ENCODE measurements around the gene MTHFD2.
"Not testable (repeated sequence)": the region's sequence is repeated elsewhere in the genome, so short reads cannot be mapped to it uniquely, and the experiment has no call there.

The MTHFD2 gene

DNA sequence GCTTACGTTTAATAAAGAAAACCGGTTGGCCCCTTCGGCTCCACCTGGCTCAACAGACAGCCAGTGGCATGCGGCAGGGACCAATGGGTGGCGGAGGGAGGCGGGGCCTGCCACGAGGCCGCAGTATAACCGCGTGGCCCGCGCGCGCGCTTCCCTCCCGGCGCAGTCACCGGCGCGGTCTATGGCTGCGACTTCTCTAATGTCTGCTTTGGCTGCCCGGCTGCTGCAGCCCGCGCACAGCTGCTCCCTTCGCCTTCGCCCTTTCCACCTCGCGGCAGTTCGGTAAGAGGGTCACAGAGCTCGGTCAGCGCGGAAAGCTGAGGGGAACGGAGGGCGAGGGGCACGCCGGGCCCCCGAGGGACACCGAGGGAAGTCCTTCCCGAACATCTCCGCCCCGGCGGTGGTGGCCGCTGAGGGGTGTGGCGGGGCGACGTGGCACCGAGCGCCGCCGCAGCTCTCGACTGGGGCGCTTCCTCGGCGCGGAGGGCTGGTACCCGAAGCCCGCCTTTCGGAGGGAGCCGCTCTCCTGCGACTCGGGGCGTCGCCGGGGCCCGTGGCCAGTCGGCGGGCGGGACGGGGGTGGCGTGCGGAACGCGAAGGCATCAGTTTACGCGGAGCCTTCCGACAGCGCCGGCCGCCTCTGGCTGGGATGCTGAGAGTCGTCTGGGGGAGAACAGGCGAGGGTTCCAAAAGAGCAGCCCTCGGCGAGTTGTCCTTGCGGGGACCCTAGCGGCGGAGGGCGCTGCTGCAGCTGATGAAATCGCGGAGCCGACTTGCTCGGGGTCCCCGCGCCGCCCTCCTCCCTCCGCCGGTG, at the start of gene MTHFD2:
Gene MTHFD2, plus strand, starts transcription at position 155 of the 814 bp plus-strand sequence. Its CDS starts 27 bp downstream, at position 182.
- peak; percentile 86 to 89 for DNase-seq

DNA sequence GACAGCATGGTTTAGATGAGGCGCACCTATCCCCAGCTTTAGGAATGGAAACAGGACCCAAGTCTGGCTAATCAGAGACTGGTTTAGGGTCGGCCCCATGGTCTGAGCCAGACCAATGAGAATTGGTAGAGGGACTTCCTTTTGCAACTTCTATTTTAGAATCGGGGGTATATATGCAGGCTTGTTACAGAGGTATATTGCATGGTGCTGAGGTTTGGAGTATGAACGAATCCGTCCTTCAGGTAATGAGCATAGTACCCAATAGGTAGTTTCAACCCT, 49.2 kb upstream of the MTHFD2 start:
- no peak for DNase-seq

DNA sequence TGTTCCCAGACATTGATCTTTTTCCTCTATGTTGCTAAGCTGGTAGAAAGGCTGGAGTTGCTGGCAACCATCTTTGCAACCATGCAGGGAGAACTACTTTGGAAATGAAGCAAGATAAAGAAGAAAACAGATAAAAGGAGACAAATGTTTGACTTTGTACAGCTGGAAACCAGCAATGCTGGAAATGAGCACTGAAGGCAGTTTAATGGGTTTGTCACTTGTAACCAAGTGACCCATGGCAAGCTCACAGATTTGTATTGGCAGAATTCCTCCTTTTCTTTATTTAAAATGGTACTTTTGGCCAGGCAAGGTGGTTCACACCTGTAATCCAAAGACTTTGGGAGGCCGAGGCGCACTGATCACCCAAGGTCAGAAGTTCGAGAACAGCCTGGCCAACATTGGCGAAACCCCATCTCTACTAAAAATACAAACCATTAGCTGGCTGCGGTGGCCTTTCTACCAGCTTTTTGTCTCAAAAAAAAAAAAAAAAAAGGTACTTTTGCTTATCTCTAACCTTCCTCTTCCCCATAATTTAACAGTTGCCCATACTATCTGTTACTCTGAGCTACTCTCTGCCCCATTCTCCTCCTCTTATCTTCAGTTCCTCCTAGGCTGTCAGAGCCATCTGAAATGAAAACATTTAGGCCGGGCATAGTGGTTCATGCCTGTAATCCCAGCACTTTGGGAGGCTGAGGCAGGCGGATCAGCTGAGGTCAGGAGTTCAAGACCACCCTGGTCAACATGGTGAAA, 48.7 kb upstream of the MTHFD2 start:
- no peak for DNase-seq

DNA sequence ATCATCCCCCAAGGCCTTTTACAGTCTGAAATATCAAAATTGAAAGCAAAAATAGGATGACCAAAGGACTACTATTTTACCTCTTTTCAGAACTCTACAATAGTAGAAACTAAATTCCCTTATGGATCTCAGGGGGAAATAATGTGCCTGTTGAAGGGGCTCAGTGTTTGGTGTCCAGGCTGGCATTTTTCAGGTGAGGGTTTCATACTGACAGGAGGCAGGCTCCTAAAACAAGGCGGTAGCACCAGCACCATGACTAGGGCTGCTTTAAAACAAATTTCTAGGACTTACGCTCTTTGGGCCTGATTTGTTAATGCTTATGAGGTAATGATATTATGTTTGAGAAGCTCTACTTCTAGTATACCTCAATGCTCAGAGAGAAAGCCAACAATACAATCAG, 45.5 kb upstream of the MTHFD2 start:
- DNase-seq = no peak

DNA sequence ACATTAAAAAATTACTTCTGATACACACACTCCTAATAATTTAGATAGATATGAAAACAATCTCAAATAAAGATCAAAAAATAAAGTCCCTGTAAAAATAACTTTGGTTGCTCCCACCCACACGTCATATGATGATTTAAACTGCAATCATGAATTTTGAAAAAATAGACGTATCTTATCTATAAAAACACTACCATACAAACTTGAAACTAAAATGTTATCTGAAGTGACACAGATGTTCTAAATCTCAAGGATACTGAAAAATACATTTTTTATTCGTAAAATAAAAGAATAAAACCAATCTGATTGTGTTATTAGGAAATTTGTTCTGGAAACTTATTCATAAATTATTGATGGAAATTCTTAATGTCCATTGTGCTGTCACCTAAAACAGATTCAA, 42.6 kb upstream of the MTHFD2 start:
- no peak for DNase-seq

DNA sequence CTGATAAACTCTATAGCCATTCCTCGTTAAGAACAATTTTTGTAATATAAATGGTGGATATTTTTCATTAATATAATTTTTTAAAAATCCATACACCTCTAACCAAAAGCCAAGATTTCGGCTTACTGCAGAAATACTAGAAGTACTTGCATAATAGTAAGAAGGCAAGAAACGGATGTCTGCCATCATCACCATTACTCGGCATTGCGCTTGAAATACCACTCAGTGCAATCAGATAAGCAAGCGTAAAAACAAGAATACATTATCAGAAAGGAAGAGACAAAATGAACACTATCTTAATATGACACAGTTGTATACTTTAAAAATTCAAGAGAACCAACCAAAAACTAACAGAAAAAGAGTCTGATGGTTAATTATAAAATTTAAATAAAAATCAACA, 35.5 kb upstream of the MTHFD2 start:
- DNase-seq = no peak

DNA sequence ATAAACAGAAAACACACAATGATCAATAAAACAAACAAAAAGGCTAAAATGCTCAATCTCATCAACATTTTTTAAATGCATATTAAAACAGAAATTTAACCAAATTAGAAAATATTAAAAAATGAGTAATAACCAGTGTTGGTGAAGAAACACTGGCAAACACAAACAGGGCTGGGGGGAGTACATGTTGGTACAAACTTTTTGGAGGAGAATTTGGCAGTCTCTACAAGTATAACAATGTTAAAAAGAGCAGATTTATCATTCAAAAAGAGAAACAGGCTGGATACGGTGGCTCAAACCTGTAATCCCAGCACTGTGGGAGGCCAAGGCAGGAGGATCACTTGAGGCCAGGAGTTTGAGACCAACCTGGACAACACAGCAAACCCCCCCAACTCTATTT, 33.7 kb upstream of the MTHFD2 start:
- DNase-seq = no peak

DNA sequence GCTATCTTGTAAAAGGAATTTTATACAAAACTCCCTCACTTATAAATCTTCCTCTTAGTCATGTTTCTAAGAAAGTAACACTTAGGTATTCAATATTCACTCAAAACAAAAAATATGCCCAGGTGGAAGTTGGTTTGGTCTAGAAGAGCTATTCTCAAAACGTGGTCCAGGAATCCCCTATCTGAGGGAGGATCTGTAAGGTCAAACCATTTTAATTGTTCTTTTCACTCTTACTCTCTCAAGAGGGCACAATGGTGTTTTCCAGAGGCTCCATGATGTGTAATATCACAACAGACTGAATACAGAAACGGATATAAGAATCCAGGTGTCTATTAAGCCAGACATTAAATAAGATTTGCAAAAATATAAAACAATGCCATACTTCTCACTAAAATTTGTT, 29.7 kb upstream of the MTHFD2 start:
- DNase-seq = no peak

DNA sequence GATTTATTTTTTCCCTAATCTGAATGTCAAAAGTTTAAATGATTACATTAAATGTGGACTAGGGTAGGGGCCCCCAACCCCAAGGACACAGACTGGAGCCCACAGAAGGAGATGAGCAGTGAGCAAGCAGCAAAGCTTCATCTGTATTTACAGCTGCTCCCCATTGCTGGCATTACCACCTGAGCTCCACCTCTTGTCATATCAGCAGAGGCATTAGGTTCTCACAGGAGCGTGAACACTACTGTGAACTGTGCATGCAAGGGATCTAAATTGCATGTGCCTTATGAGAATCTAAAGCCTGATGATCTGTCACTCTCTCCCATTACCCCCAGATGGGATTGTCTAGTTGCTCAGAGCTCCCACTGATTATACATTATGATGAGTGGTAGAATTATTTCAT, 23.5 kb upstream of the MTHFD2 start:
- no peak for DNase-seq

DNA sequence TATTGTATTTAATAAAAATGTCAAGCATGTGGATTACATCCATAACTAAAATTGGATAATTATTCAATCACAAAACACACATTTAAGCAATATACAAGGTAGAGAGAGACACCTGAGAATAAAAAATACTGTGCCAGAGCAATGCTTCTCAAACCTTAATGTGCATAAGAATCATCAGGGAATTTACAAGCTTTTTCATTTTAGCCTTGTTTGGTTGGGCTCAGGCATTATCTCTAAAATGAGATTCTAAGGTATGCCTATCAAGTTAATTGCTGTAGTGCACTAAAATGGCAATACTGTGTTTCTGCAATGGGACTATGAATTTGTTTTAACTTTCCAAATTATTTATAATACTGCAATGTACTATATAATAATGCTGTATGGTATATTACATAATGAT, 20.7 kb upstream of the MTHFD2 start:
- DNase-seq = no peak

DNA sequence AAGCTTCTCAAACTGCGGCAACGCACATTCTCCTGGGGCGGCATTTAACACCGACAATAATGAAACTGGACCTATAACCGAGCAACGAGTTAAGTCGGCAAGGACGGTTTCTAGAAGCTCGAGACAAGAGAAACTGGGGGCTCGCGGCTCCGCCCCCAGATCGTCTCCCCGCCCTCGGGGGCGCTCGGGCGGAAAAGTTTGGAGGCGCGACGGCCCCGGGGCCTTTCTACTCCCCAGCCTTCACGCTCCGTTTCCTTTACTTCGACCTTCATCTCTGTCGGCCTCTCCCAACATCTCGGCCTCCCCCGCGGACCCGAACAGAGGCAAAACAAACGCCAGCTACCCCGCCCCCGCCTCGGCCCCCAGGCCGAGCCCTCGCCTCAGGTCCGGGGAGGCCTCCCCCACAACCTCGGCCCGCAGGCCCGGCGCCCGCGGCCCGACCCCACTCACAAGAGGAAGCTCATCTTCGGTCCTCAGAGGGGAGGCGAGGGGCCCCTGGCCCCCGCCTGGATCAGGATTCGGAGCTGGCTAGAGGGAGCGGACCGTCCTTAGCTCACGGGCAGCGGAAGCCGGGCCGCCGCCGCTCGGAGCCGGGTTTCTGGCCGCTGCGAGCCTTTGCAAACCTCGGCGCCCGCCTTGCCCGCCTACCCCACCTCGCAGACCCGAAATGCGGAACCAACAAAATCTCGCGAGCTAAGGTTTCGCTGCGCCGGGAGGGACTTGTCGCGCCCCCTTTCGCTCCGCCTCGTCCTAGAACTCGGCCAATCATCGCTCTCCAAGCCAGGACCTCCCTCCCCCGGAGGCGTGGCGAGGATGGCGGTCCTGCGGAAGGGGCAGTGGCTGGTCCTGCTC, 20.0 kb upstream of the MTHFD2 start, which contains the start of gene MOB1A:
Gene MOB1A, minus strand, starts transcription at position 669 of the 852 bp plus-strand sequence. Its CDS starts 205 bp downstream, at position 464.
- DNase-seq = peak; percentile 97 to 98

DNA sequence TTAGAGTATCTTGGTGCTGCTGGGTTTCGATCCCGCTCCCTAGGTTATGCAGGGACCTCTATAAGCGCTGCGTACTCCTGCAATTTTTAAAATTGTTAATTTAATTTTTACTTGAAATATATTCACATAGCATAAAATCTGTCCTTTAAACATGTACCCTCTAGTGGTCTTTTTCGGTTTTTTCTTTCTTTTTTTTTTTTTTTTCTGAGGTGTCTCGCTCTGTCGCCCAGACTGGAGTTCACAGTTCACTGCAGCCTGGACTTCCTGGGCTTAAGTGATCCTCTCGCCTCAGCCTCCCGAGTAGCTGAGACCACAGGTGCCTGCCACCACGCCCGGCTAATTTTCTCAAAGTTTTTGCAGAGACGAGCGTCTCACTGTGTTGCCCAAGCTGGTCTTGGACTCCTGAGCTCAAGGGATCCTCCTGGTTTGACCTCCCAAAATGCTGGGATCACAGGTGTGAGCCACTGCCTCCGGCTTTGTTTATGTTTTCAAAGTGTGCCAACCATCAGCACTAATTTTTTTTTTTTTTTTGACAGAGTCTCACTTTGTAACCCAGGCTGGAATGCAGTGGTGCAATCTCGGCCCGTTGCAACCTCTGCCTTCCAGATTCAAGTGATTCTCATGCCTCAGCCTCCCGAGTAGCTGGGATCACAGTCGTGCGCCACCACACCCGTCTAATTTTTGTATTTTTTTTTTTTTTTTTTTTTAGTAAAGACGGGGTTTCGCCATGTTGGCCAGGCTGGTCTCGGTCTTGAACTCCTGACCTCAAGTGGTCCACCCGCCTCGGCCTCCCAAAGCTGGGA, 19.2 kb upstream of the MTHFD2 start:
- DNase-seq = no peak

DNA sequence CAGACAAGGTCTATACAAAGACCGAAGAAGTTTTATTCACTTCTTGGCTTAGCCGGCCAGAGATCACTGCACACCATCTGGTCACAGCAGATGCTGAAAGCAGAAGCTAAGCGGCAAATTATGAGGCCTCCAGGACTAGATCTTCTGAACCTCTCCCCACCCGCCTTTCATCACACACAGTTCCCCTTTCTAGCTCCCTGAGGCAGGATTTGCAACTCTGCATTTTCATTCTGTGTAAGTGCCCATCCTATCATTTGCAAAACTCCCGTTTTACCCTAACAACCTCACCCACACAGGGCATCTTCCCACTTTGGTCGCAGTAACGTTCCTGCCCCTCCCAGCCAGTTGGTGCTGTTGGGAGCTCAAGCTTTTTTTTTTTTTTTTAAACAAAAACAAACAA, 16.7 kb upstream of the MTHFD2 start:
- peak; percentile 95 to 98 for DNase-seq

DNA sequence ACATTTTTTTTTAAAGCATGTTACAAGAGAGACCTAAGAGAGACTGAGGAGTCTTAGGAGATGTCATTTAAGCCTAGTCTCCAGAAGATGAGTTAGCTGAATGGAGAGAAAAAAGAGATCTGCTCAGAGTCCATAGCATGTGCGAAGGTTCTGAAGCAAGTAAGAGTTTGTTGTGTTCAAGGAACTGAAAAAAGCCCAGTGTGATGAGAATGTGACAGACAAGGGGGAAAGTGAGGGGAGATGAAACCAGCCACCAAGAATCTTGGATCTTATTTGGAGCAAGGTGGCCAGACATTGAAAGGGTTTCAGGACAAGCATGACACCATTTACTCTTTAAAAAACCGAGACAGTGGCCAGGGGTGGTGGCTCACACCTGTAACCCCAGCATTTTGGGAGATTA, 14.5 kb upstream of the MTHFD2 start:
- no peak for DNase-seq

DNA sequence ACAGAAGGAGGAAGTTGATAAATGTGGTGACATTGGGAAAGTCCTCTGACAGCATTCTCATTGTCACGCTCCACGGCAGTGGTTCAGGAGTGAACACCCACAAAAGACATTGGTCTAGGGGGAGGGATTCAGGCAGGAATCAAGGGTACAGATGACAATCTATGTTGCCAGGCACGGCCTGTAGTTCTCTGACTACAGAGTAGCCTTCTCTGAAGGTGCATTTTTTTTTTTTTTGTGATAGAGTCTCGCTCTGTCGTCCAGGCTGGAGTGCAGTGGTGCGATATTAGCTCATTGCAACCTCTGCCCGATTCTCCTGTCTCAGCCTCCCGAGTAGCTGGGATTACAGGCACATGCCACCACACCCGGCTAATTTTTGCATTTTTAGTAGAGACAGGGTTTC, 12.4 kb upstream of the MTHFD2 start:
- peak; percentile 92 for DNase-seq

DNA sequence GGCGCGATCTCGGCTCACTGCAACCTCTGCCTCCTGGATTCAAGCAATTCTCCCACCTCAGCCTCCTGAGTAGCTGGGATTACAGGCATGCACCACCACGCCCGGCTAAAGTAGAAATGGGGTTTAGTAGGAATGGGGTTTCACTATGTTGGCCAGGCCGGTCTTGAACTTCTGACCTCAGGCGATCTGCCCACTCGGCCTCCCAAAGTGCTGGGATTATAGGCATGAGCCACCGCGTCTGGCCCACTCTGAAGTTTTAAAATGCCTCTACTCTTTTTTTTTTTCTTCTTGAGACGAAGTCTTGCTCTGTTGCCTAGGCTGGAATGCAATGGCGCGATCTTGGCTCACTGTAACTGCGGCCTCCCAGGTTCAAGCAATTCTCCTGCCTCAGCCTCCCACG, 11.7 kb upstream of the MTHFD2 start:
- not testable (repeated sequence) for DNase-seq

DNA sequence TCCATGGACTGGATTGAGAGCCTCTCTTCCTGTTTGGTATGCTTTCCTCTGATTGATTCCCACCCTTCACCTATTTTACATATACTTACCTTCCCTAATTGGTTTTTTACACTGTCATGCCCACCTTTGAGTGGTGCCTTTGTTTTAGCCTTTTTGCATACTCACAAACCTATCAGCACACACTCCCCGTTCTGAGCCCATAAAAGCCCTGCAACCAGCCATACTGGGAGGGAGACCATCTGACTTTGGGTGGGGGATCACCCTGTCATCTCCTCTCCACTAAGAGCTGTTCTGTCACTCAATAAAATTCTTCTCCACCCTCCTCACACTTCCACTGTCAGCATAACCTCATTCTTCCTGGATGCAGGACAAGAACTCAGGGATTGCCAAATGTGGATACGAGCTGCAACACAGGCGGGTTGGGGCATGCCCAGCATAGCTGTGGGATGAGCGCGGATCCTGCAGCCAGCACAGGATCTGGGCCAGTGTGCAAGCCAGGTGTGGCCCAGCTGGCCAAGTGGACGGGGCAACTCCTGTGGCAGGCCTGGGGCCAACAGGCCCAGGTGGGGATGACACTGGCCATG, 10.3 kb upstream of the MTHFD2 start:
- DNase-seq = no peak

DNA sequence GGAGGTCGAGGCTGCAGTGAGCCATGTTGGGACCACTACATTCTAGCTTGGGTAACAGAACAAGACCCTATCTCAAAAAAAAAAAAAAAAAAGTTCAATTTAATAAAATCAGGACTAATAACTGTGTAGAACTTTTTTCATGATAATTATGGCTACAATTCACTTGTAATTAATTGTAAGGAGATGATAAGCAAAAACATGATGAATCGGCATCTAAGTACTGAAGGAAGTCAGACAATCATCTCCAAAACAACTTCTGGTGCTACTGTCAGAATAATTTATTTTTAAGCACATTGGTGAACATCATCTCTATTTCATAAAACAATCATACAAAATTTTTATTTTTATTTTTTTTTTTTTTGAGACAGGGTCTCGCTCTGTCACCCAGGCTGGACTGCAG, 9.7 kb upstream of the MTHFD2 start:
- DNase-seq = no peak

DNA sequence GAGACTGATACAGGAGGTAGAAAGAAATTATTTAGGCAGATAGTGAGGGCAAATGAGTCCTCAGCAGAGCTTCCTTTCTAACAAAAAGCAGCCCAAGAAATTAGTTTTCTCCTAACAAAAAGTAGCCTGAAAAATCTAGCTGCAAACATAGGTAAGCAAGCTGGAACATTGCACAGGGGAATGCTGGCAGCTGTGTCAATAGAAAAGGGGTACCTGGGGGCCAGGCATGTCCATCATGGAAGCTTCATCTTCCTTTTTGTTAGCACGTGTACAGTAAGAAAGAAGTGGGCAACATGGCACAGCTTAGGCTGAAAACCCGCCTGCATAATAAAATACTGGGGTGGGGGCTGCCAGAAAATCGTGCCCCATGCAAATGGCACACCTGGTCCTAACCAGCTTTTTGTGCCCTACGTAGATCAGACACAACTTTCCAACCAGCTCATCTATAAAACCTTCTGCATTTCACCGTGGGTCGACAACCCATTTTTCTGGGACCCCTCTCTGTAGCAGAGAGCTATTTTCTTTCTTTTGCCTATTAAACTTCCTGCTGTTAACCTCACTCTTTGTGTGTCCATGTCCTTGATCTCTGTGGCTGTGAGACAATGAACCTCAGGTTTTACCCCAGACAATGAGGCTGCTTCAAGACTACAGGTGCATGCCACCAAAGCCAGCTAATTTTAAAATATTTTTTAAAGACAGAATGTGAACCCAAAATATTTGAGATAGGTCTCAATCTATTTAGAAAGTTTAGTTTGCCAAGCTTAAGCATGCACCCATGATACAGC, 6.6 kb upstream of the MTHFD2 start:
- no peak for DNase-seq

DNA sequence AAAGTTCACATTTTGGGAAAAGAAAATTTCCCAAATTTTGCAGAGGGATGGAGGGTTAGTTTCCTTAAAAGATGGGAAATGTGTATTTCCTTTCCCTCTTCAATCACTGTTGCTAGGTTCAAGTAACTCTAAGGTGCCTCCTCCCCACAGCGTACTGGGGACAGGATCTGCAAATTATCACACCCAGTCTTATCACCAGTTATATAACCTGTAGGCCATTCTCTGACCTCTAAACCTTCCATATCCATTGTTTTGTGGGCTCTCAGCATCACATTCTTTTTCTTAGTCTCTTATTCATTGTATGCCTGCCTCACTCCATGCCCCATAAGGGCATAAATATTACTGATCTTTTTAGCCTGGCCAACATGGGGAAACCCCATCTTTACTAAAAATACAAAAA, 3.6 kb upstream of the MTHFD2 start:
- DNase-seq = no peak

DNA sequence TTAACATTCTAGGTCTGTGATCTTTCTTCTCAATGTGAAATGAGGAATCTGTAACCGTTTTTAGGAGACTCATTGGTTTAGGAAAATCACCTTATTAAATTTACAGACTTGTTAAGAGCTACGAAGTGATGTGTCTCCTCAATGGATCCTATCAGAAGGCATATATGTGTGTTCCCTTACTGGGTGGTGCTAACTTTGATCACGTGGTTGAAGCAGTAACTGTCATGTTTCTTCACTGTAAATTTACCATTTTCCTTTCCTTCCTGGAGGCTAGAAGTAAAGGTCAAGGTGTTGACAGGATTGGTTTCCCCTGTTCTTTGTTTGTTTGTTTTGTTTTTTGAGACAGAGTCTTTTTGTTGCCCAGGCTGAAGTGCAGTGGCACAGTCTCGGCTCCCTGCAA, 1.4 kb upstream of the MTHFD2 start:
- DNase-seq = no peak
